GM19023 (cell line): ENCODE data around the gene MAGEB4.
"Not testable (repeated sequence)": the region's sequence is repeated elsewhere in the genome, so short reads cannot be mapped to it uniquely, and the experiment has no call there.

Experiments used
- ATAC-seq: cut with Tn5 transposase; IDR thresholded peaks from one replicate; pipeline ENCODE4 v1.9.1; 2021; ENCODE audit warnings: mild to moderate bottlenecking, moderate library complexity; ENCODE audit not compliant: unreplicated experiment

Gene MAGEB4

GRCh38 chrX:30241724-30242415 is at the start of gene MAGEB4:
Gene MAGEB4 (plus strand): TSS chrX:30242000. CDS start chrX:30242136, 136 bp downstream.
- no peak for ATAC-seq

- not testable (repeated sequence) for ATAC-seq
These were observed 47.9 kb upstream of the MAGEB4 start for GRCh38 chrX:30193910-30194309.

GRCh38 chrX:30196322-30196721 is 45.5 kb upstream of the MAGEB4 start:
- no peak for ATAC-seq

- ATAC-seq = no peak
These were observed 29.6 kb upstream of the MAGEB4 start for GRCh38 chrX:30212172-30212571.

GRCh38 chrX:30215357-30215843 is 26.4 kb upstream of the MAGEB4 start, which contains the start of gene MAGEB2:
Gene MAGEB2 (plus strand): TSS chrX:30215563. CDS start chrX:30218581, 3,018 bp downstream.
- no peak for ATAC-seq

GRCh38 chrX:30217465-30217864 is 24.3 kb upstream of the MAGEB4 start:
- ATAC-seq = no peak

- no peak for ATAC-seq
These were observed 22.4 kb upstream of the MAGEB4 start for GRCh38 chrX:30219372-30219771.

GRCh38 chrX:30220661-30221060 is 21.1 kb upstream of the MAGEB4 start:
- ATAC-seq = no peak

- ATAC-seq = no peak
These were observed 17.3 kb upstream of the MAGEB4 start for GRCh38 chrX:30224536-30224935.

- ATAC-seq = no peak
These were observed 13.3 kb upstream of the MAGEB4 start for GRCh38 chrX:30228526-30228925.

GRCh38 chrX:30230395-30230794 is 11.4 kb upstream of the MAGEB4 start, which contains the start of gene MAGEB3:
Gene MAGEB3 (plus strand): TSS chrX:30230657. CDS start chrX:30235925, 5,268 bp downstream.
- ATAC-seq = no peak

- ATAC-seq = no peak
These were observed 5.1 kb downstream of the MAGEB4 start, which contains the start of gene MAGEB1 for GRCh38 chrX:30246769-30247489. Gene MAGEB1 (plus strand): TSS chrX:30247146. CDS start chrX:30250494, 3,348 bp downstream.

- ATAC-seq = peak; percentile 75
These were observed 7.1 kb downstream of the MAGEB4 start for GRCh38 chrX:30248854-30249253.

GRCh38 chrX:30253257-30253656 is 11.5 kb downstream of the MAGEB4 start:
- peak; percentile 65 for ATAC-seq

GRCh38 chrX:30259927-30260326 is 18.1 kb downstream of the MAGEB4 start:
- ATAC-seq = no peak

- ATAC-seq = no peak
These were observed 19.2 kb downstream of the MAGEB4 start for GRCh38 chrX:30261012-30261411.

- no peak for ATAC-seq
These were observed 21.0 kb downstream of the MAGEB4 start for GRCh38 chrX:30262763-30263162.

GRCh38 chrX:30270639-30271038 is 28.8 kb downstream of the MAGEB4 start:
- ATAC-seq = no peak

- no peak for ATAC-seq
These were observed 33.7 kb downstream of the MAGEB4 start for GRCh38 chrX:30275498-30275897.

GRCh38 chrX:30278365-30278764 is 36.6 kb downstream of the MAGEB4 start:
- ATAC-seq = no peak

GRCh38 chrX:30280428-30280827 is 38.6 kb downstream of the MAGEB4 start:
- ATAC-seq = no peak

GRCh38 chrX:30282527-30282926 is 40.7 kb downstream of the MAGEB4 start:
- no peak for ATAC-seq
